CD1c-positive myeloid dendritic cell (primary cell): Measurements from ENCODE around the gene VPS13C.
"Not testable (repeated sequence)": the region's sequence is repeated elsewhere in the genome, so short reads cannot be mapped to it uniquely, and the experiment has no call there.

Source experiments
- DNase-seq: peaks from one replicate; pipeline ENCODE4 v3.0.0-alpha.2; 2016; ENCODE audit errors: extremely low spot score

The VPS13C gene

DNA sequence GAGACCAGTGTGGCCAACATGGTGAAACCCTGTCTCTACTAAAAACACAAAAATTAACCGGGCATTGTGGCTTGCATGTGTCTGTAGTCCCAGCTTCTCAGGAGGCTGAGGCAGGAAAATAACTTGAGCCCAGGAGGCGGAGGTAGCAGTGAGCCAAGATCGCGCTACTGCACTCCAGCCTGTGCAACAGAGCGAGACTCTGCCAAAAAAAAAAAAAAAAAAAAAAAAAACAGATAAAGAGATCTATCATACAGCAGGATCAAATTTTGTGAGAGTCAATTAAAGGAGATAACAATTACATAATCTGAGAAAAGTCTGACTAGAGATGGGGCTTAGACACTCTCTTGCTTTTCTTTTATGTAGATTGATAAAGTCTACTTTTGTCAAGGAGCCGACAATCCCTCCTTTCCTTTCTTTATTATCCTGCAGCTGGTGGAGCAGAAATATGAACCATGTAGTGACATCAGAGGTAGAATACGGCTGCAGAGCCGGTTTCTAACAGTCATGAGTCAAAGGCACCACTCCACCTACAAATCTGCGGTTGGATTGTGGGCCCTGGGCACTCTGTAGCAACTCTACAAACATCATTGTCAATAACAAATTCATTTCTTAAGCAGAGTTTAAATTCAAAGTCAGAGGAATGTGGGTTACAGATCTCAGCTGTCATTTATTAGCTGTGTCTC lies 15.5 kb upstream of the VPS13C start:
- no peak for DNase-seq

DNA sequence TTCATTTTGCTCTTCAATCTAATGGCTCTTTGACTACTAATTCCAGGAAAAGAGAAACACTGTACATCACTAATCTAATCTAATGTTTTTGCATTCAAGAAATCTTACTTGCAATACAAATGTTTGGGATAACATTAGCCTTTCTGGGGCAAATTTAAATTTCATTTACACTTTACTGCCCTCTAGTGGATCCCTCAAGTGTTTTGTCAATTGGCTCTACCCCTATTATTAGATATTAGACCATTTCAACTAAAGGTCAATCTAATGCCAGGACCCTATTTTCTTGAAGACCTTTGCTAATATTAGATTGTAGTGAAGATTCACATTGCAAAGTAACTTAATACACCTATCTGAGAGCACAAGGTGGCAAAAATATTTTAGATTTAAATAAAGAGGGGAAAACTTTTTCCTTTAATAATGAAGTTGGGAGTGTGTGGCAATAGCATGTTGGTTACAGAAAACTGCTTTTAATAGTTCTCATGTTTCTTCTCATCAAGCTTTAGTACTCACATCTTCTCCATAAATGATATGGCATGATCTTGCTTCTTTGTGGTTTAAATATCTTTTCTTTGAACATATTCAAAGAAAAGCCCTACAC lies 11.6 kb upstream of the VPS13C start:
- DNase-seq: peak; percentile 69

DNA sequence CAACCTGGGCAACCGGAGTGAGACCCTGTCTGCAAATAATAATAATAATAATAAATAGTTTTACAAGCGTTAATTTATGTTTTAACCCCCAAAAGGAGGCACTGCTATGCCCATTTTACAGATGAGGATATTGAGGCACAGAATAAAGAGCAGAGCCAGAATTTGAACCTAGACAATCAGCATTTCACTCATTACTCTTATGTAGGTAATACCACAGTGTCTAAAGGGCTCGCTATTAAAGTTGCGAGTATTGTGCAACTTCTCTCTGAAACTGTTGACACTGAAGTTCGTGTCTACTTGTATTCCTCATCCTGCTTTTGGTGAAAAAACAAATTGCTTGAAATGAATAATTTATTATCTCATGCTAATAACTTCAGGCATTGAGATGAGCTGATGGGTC lies 9.3 kb upstream of the VPS13C start:
- DNase-seq: no peak

DNA sequence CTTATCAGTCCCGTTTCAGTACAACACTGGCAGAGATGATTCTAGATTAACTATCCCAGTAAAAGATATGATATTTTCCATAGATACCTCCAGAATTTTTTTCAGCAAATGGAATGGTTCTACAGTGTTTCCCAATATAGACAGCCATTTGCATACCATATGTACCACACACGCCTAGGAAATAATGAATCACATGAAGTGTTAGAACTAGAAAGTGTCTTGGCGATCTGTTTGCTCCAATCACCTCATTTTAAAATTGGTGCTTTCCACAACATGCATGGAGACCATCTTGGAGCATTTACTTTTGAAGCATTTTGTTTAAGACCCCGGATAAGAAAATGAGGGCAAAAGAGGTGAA lies 8.5 kb upstream of the VPS13C start:
- no peak for DNase-seq

DNA sequence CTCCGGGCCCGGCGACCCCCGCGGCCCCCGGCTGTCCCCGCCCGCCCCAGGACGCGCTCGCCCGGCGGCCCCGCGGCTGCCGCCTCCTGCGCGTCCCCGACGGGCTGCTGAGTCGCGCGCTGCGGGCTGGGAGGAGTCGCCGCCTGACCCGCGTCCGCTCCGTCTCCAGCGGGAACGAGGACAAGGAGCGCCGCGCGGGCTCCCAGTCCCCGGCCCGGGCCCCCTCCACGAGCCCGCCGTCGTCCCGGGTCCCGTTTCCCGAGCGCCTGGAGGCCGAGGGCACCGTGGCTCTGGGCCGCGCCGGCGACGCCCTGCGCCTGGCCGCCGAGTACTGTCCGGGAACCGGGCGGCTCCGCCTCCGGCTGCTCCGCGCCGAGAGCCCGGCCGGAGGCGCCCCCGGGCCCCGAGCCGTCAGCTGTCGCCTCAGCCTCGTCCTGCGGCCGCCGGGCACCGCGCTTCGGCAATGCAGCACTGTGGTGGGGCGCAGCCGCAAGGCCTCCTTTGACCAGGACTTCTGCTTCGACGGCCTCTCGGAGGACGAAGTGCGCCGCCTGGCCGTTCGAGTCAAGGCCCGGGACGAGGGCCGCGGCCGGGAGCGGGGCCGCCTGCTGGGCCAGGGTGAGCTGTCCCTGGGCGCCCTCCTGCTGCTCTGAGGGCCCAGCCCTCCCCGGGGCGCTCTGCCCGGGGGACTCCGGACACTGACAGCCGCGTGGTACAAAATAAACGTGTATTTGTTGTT lies 8.0 kb upstream of the VPS13C start:
- peak; percentile 76 for DNase-seq

DNA sequence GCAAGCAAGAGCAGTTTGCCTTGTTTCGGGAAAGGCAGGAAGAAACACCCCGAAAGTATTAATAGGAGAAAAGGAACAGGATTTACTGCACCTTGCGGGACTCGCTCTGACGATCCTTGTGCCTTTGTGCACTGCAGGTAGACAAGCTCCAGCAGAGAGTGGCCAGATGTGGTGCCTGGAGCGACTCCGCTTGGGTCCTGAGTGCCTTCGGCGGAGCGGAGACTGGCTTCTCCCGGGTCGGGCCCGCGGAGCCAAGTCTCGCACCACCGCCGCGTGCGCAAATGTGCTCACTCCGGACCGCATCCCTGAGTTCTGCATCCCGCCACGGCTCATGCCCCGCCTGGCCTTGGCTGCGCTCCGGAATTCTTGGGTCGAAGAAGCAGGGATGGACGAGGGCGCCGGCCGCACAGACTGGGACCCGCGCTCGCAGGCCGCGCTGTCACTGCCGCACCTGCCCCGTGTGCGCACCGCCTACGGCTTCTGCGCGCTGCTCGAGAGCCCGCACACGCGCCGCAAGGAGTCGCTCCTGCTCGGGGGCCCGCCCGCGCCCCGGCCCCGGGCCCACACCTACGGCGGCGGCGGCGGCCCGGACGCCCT lies 7.3 kb upstream of the VPS13C start:
- DNase-seq: no peak

DNA sequence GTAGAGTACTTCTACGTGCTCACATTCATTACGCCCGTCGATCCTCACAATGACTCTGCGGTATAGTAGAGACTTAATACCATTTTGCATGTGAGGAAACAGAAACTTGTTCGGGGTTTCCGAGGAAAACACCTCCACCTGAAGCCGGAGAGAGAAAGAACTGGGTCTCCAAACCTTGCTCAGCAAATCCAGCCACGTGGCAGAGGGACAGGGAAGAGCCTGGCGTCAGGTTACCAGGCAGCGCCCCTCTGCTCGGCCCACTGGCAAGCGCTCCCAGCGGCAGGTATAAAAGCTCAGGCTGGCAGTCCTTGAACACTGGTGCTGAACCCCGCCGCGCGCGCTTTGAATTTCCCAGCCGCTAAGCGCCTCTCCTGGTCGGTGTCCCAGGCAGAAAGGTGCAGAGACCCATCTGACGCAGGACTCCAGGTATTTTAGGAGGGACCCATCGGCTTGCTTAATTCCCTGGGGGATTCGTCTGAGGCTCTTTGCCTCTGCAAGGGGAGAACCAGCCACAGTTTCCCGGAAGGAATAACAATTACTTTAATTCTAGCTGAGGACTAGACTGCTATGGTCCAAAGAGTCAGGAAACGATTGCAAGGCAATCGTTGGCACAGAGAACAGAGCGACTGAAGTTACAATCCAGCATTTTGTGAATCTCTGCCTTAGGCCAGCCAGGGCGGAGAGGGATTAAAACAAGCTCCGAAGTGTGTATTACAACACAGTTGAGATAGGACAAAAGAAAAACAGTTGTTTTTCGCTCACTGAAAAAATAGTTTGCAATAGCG lies 6.6 kb upstream of the VPS13C start, which contains the start of gene C2CD4A:
C2CD4A (plus strand) TSS at position 315 of the 785 bp plus-strand sequence. CDS start 637 bp downstream, outside the sequence.
- peak; percentile 33 for DNase-seq

DNA sequence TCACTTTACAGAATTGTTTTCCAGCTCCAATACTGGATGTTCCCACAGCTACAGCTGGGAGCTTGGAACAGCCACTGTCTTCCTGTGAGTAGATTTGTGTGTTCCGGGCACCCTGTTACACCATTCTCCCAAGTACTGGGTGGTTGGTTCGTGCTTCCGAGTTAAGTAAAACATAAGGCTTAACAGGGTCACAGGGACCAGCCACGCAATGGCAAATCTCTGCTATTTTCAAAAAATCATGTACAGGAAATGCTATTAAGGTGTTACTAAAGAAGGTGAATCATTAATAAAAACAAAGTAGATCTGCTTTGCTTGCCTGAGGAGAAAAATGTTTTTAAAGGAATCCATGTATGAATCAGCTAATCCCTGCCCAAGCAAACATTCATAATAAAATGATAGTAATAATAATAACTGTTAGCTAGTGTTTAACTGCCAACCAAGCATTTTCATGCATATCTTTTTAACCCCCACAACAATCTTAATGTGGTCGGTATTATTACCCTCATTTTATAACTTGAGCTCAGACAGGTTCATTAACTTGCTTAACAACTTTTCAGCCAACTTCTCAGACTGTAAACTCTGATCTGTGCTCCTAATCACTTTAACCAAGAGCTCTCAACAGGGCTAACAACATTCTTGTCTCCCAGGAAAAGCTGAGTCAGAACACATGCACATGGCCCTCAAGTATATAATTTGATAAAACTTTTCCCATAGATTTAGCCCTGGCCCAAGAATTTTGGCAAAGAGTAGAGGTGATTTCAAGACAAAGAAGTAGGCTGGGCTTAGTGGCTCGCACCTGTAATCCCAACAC lies 3.8 kb upstream of the VPS13C start:
- no peak for DNase-seq

DNA sequence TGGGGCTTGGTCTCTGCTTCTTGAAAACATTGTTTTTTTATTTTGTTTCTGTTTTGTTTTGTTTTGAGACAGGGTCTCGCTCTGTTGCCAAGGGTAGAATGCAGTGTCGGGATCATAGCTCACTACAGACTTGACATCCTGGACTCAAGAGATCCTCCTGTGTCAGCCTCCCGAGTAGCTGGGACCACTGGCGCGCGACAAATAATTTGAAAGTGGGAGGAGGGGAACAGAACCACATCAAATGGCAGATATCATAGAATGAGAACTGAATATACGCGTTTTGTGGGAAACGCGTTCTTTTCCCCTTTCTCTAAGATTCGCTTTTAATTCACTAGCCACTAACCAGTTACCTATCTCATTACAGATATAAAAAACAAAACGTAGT lies 641 bp upstream of the VPS13C start:
- peak; percentile 23 for DNase-seq

DNA sequence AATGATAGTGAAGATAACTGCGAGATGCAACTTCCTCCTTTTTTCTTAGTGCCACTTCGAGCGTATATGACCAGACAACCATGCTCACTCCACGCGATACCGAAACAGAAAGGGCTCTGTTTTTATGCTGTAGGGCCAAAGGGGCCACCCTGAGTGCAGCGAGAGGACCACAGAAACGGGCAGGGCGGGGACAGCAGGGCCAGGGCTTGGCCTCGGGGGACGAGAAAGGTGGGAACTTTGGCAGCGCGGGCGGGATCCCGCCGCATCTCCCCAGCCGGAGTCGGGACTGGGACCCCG lies 483 bp downstream of the VPS13C start:
- peak; percentile 87 for DNase-seq

DNA sequence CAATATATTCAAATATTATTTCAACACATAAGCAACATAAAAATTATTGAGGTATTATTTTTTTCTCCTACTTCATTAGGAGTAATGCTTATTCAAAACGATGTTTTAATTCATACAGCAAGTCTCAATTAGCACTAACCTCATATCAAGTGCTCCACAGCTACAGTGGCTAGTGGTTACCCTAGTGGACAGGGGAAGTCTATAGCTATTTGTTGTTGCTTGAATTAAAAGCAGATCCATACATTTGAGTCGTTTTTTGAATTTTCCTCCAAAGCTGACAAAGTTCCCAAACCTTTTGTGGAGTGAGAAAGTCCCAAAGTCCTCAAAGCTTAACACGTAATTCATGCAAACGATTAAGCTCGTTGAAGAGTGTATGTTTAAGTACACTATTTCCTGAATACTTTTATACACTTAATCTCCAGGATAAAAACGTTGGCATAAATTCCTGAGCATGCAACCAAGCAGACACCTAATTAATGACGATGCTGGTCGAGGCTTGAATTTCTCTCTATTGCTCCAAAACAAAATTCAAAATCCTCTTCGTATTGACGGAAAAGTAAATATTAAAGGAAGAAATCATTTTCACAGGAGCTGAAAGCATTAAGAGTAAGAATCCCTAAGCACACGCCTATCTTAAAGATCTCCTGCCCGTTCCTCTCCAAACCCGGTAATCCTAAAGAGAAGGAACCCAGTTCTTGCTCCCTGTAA lies 985 bp downstream of the VPS13C start:
- DNase-seq: peak; percentile 14

DNA sequence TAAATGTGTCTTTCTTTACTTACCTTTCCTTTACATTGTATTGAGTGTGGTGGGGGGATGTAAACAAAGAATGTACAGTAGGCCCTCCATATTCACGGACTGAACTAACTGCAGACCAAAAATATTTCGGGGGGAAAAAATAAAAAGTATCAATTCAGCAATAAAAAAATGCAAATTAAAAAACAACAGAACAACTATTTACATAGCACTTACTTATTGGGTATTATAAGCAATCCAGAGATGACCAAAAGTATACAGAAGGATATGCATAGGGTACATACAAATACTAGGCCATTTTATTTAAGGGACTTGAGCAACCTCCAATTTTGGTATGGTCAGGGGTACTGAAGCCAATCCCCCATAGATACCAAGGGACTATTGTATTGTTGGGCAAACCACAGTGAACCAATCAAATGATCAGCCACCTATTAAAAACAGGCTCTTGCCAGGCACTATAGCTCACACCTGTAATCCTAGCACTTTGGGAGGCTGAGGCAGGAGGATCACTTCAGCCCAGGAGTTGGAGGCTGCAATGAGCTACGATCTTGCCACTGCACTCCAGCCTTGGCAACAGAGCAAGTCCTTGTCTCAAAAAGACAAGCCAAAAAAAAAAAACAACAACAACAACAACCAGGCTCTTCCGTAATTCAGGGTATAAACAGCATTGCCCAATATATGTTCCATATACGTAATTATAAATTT lies 1.8 kb downstream of the VPS13C start:
- no peak for DNase-seq

DNA sequence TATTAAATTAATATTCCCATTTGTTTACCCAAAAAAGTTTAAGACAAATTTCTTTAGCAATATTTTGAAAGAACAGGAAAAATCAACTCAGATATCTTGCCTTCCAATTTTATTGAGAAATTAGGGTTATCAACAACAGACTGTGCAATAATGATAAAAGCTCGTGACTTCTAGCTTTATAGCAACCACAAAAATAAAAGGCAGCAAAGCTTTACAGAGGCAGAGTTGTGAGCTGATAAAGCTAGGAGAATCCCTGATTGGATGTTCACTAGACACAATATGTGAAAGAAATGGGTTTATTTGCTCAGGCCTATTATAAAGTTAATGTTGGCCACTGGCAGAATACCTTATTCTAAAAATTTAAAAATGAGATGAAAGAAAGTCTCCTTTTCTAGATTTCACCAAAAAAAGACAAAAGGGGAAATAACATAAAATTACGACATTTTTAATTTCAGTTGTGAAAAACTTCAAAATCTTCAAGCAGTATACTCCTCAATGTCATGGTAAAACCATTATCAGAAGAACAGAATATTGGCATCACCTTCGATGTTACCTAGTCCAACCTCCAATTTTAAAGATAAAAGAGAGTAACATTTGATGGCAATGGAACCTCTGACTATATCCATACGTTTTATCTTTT lies 2.8 kb downstream of the VPS13C start:
- peak; percentile 27 for DNase-seq

DNA sequence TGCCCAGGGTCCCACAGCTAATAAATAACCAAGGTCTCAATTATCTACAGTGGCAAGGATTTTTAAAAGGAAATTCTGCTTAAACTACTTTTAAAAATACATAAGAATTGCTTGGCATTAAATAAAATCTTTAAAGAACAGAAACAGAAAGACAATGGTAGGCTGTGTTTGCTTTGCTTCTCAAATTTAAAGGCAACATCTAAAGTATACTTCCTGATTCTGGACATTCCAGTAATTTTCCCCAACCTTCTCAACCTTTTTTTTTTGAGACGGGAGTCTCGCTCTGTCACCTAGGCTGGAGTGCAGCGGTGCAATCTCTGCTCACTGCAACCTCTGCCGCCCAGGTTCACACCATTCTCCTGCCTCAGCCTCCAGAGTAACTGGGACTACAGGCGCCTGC lies 5.3 kb downstream of the VPS13C start:
- no peak for DNase-seq

DNA sequence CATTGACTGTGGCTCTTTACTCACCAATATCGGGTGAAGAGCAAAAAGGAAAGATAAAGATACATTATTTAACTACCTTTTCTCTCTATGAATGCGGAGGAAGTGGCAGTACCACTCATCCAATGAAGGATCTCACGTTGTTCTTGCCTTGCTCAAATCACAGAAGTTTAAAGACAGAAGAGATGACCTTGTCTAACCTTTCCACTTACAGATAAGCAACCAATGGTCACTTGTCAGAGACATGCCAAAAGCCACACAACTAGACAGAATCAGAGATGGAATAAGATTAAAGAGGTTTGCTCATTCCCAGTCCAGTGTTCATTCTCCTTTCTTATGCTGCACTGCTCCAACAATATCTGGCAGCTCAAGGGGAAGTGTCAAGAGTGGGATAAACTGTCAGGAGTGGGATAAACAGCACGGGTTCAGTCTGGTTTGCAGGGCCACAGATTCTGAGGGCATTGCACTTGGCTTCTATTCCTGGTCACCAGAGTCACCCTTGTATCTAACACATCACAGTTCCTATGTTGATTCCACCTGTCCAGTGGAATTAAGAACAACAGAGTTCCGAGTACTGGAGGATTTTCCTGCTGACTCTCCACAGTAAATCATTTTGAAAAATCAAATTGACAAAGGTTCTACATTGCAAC lies 6.7 kb downstream of the VPS13C start:
- DNase-seq: no peak

DNA sequence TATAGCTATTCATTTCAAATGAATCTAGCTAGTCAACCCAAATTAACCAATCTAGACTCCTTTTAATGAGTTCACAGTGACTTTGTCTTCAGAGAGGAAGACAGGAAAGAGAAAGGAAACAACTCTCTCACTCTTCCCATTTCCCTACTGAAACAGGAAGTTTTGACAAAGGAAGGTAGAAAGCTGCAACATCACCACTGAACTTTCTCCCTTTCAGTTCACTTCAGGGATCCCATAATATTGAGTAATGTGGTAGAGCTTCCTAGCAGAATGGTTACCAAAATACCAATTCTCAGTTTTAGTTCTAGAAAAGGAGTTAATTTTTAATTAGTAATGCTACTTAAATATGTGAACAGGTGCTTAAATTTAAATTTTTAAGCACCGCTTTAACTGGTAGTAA lies 7.5 kb downstream of the VPS13C start:
- peak; percentile 15 for DNase-seq

DNA sequence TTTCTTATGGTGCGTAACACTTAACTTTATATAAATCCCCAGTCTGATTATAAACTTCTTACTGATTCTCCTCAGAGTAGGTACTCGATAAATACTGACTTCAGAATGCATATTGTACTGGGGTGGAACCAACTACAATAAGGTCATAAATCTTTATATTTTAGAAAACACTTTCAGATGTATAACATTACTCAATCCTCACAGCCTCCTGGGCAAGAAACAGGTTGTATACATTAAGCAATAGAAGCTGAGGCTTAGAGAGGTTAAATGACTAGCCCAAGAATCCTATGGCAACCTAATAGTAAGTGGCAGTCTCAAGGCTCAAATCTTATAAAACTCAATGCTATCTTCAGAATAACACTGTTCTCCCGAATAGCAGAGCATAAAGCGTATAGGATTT lies 9.1 kb downstream of the VPS13C start:
- DNase-seq: no peak

DNA sequence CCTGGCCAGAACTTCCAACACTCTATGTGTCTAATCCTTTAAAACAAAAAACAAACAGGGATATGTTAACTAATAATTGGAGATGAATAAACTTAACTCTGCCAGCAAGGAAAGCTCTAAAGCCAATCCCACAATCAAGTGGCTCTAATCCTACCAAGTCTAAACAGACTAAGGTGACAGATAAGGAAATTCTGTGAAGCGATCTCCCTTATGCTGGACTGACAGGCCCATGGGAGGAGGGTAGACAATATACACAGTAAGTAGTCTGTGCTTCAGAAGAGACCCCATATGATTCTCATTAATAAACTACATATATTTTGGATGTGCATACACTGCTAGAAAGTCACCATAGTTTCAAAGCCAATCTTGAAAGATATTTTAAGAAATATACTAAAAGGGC lies 10.1 kb downstream of the VPS13C start:
- no peak for DNase-seq

DNA sequence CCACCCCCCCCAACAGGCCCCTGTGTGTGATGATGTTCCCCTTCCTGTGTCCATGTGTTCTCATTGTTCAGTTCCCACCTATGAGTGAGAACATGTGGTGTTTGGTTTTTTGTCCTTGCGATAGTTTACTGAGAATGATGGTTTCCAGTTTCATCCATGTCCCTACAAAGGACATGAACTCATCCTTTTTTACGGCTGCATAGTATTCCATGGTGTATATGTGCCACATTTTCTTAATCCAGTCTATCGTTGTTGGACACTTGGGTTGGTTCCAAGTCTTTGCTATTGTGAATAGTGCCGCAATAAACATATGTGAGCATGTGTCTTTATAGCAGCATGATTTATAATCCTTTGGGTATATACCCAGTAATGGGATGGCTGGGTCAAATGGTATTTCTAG lies 12.0 kb downstream of the VPS13C start:
- DNase-seq: not testable (repeated sequence)
